Activated CD4-positive, CD25-positive, alpha-beta regulatory T cell treated with anti-CD3 and anti-CD28 coated beads, Interleukin-2, amount 50 U/mL, for 16 hours (primary cell): ENCODE measurements around the gene NSUN5.
"Not testable (repeated sequence)": the region's sequence is repeated elsewhere in the genome, so short reads cannot be mapped to it uniquely, and the experiment has no call there.

ENCODE experiments used
- DNase-seq: peaks from one replicate; pipeline ENCODE4 v3.0.0-alpha.2; 2020; ENCODE audit warnings: low read depth, low spot score

NSUN5 gene

DNA sequence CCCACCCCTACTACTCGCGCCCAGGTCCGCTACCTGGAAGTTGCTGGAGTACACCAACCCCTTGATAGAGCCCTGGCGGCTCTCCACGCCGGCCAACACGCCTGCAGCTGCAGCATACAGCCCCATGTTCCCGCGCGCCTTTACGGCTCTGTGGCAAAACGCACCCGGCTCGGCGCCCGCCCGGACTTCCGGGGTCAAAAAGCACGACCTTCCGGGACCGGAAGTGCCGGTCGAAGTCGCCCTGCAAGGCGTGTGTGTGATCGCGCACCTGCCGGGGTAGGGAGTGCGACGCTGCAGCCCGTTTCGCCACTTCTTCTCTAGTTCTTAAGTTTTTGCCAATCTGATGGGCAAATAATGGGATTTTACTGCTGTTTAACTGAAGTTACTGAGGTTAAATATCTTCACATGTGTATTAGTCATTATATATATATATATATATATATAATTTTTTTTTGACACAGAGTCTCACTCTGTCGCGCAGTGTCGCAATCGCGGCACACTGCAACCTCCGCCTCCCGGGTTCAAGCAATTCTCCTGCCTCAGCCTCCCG is at the start of gene NSUN5:
Gene NSUN5, minus strand, starts transcription at position 162 of the 550 bp plus-strand sequence. Its CDS starts 36 bp downstream, at position 126.
- DNase-seq: peak; percentile 76

DNA sequence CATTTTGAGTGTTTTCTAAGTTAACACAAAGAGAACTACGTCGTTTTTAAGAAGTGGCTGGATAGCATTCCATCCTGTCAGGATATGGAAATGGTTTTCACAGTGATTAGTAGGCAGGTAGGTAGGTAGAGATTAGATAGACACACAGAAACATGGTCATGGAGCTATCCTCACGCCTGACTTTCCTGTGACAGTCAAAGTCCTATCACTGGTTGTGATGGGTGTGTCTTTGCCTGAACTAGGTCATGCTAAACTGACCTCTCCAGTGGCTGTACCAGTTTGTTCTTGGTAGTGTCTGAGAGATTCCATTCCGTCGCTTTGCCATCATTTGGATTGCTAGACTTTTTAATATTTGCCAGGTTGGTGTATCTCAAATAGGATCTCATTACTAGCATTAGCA is 47.5 kb upstream of the NSUN5 start:
- no peak for DNase-seq

DNA sequence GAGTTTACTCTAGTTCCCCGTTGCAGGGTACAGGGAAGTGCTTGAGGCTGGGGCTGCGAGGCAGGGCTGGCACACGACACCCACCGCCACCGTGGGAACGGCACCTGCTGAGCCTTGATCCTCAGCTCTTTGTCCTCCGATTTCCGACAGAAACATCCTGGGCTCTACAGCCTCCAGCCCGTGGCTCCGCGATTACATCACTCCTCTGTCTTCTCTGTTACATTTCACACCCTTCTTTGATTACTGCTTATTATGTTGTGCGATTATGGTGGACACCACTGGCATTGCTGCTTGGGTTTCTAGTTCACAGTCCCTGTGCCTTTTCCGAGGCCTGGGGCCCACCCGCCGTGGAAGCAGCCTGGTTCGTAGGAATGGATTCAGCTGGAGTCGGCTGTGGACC is 46.2 kb upstream of the NSUN5 start:
- DNase-seq: no peak

DNA sequence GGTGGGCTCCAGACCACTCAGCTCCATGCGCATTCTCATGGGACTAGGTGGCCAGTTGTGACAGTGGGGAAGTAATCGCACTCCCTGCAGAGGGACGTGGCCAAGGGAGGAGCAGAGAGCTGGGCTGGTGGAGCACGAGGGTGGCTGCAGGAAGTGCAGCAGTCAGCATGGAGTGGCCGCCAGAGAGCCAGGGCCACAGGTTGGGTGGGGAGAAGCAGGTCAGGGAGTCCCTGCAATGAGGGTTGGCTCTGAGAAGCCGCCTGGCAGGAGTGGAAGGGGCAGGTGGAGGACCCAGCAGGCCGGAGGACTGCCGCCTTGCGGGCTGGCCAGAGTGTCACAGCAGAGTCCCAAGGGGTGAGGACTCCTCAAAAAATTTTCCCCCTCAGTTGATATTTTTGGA is 45.6 kb upstream of the NSUN5 start:
- no peak for DNase-seq

DNA sequence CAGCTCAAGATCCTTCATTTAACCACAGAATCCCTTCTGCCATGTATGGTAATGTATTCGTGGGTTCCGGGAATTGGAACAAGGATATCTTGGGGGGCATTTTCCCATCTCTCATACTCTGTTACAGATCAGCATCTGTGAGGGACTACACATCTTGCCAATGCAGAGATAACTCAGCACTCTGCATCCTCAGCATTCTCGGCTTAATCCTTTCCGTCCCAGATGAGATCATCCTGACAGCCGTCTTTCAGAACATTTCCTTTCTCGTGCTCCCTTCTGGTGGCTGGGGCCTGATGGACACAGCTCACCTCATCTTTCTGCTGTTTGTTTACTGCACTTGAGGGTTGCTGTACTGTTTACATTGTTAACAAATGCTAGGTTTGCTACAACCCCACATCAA is 44.6 kb upstream of the NSUN5 start:
- DNase-seq: no peak

DNA sequence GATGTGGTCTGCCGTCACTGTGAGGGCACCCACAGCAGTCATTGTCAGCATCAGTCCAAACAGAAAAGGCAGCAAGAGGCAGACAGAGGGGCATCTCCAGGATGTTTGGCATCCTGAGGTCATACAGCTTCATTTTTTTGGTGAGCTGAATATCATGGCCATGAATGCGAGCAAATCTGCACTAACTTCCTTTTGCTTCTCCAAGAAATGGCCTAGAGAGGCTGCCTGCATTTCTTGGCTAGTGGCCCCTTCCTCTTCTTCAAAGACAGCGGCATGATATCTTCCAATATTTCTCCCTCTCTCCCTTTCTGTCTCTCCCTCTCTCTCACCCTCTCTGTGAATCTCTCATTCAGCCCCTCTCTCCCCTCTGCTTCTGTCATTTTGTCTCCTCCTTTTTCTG is 44.2 kb upstream of the NSUN5 start:
- no peak for DNase-seq

DNA sequence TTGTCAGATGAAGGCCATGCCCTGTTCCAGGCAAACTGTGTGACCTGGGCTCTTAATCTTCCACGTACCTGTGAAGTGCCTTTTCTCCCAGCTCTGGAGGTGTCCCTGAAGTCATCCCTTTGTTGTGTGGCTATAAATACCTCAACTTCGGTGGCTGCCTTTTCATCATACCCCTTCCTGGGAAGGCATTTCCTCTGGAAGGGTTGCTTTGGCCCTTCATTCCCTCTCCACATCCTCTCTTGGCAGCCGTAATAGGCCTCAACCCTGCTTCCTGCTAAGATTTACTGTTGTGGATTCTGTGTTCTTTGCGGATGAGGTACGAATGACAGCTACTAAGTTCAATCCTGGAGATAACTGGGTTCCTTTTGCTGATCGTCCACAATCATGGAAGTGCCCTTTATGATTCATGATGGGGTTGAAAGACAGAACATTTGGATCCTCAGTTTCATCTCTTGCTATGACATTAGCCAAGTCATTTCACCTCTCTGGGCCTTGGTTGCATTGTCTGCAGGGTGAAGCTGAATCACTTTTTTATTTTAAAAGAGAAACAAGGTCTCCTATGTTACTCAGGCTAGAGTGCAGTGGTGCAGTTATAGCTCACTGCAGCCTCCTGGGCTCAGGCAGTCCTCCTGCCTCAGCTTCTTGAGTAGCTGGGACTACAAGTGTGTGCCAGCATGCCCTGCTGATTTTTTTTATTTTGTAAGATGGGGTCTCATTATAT is 43.0 kb upstream of the NSUN5 start:
- no peak for DNase-seq

DNA sequence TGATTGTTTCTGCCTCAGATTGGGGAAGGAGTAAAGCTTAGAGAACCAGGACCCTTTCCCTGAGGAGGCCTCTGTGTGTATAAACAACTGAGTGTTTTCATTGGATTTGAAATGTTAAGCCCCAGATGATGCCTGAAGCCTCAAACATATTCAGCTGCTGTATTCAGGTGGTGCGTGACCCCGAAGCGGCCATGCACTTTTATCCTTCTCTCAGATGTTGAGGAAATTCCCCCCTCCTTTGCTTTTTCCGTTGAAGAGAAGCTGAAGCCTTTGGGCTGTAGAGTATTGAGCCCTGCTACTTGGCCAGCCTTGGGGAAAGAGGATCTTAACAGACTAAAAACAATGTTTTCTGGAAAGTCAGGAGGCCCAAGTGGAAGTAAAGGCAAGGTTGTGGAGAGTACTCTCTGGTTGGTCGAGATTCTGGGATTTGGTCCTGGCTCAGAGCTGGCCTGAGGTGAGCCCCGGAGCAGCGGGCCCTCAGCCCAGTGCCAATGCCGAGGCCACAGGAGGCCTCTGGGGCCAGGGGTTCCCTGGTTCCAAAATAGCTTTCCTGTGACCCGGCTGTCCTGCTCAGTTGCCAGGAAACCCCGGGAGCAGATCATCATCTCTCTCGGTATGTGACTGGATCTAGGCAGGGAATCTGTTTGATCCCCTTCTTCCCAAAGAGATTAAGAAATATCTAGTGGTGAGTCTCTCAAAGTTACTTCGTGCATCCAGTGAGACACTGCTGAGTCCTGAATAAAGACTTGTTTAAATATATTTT is 41.9 kb upstream of the NSUN5 start:
- DNase-seq: no peak

DNA sequence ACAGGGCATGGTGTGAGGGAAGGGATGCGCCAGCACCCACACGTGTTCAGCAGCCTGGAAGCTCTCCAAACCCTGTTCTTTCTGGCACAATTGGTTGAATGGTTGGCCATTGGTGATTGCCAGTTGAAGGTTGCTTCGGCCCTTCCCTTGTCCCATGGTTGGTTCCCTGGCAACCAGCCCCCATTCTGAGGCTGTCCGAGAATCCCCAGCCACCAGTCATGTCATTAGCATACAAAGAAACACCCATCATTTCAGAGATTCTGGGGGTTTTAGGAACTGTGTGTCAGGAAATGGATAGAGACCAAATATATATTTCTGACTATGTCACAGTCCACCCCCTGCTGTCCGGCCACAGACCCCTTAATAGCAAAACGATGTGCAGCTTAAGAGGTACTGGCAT is 41.1 kb upstream of the NSUN5 start:
- DNase-seq: no peak

DNA sequence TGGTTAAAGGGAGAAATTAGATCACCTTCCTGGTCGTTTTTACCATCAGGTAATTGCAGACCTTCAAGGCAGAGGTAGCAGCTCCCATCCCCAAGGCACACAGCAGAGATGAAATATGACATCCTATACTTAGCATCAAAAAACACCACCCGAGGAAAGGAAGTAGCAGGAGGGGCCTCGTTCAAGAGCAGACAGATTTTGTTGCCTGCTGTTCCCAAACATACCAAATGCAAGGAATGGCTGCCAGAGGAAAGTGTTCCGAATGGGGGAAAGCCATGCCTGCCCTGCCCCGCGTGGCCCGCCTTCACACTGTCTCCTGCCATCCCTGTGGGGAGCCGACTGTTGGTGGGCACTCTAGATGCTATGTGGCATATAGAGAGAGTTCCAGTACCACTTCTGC is 37.3 kb upstream of the NSUN5 start:
- no peak for DNase-seq

DNA sequence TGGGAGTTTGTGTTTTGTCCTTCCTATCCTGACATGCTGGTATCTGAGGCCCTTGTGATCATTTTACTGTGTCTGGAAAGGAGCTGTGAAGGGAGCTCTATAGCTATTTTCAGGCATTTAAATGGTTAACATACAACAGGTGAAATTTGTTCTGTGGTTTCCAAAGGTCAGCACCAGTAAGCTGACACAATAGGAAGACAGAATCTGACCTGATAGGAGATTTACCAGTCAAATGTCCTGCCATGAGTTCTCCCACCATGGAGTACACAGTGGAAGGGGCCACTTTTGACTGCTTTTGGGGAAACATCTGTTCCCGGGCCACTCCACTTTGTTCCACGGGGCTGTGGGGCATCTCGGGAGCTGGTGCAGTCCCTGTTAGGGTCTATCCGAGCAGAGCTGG is 36.9 kb upstream of the NSUN5 start:
- DNase-seq: no peak

DNA sequence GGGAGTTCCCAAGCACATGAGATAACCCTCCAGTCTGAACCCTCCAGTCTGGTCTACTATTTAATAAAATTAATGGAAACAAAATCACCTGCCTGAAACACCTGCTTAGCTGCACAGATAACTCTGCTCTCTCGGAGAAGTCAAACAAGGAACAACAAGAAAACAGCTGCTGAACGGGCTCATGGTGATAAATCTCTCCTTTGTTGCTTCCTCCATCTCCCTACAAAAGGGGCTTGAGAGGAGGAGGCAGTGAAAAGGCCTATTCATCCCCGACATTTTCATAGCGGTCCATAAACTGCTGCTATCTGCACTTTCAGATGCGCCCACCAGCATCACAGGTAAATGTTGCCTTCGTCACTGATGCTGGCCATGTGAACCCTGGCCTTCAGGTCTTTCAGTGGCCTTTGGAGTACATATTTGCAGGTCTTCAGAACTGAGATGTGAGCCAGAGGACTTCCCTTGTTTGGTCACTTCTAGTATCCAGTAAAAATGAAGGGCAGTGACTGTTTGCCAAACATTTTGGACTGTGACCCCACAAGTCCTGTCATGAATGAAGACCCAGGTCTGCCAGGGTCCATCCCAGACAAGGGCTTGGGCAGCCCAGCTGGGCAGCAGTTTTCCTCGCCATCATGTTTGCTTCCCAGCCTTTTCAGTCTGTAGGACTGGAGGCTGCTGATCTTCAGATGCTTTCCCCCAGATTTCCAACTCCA is 35.2 kb upstream of the NSUN5 start:
- no peak for DNase-seq

DNA sequence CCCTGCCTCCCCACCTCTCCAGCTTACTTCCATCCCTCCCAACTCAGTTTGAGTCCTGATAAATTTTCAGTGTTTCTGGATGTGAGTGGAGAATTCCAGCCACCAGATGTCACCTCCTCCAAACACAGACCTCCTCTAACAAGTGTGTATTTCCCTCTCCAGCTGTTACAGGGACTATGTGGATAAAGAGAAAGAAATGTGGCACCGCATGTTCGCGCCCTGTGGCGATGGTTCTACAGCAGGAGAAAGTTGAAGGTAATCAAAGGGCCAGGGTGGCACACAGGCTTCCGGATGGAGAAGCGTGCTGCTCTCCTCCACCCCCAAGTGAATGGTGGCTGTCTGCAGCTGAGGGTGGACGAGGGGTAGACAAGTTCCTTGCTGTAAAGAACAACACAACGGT is 34.0 kb upstream of the NSUN5 start:
- DNase-seq: no peak

DNA sequence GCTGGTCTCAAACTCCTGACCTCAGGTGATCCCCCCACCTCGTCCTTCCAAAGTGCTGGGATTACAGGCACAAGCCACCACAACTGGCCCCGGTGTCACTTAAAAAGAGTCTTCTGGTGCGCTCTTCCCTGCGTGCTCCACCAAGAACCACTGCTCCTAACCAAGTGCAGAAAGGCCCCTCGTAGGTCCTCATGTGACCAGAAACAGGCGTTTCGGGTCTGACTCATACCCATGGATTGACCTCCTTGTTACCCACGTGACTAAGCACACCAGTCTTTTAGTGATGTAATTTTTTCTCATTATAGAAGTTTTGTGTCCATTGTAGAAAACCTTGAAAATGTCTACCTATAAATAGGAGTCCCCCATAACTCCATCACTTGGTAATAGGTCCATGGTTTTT is 33.3 kb upstream of the NSUN5 start:
- DNase-seq: no peak

DNA sequence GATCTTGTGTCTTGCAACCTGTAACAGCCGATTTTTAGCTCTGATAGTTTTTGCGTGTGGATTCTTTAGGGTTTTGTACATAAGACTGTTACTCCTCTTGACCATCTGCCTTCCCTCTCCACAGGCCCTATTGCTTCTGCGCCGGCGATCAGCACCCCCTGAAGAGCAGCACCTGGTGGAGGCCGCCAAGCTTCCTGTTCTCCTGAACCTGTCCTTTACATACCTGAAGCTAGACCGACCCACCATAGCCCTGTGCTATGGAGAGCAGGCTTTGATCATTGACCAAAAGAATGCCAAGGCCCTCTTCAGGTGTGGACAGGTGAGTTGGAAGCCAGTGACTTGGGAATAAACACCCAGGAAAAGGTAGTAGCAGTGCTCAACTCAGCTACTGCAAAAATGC is 31.9 kb upstream of the NSUN5 start:
- DNase-seq: no peak

DNA sequence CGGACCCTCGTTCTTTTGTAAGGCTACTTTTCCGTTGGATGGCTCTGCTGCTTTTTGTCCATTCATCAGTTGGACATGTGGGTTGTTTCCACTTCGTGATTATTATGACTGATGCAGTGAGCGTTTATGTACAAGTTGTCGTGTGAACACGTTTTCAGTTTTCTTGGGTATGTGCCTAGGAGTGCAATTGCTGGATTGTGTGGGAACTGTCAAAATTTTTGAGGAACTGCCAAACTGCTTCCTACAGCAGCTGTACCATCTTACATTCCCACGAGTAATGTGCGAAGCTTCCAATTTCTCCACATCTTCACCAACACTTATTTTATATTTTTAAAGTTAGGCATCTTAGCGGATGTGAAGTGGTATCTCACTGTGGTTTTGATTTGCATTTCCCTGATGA is 29.7 kb upstream of the NSUN5 start:
- DNase-seq: no peak

DNA sequence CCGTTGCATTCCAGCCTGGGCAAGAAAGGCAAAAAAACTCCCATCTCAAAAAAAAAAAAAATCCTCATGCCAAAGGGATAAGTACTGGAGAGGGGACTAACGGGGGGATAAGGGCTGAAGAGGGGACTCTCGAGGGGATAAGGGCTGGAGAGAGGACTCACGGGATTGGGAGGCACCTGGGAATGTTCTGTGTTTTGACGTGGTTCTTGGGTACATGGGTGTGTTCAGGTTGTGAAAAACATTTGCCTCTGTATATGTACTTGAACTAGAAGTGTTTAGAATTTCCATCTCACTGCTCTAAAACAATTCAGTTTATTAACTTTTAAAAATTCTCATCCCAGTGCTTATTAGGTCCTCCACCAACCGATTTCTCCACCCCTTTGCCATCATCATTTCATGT is 23.8 kb upstream of the NSUN5 start:
- no peak for DNase-seq

DNA sequence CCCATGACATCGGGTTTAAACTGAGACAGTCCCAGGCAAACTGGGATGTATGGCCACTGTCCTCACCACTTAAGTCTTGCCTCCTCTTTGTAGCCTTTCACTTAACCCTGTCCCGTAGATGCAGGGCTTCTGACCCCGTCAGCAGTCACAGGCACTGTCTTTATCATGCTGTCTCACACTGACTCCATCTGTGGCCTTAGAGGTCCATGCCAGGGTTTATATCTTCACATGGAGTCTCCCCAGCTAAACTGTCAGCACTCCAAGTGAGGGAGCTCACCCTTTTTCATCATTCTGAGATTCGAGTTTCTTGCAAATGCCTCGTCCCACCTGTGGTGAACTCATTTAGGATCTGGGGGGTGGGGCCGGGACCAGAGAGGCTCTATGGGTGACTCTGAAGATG is 22.1 kb upstream of the NSUN5 start:
- no peak for DNase-seq

DNA sequence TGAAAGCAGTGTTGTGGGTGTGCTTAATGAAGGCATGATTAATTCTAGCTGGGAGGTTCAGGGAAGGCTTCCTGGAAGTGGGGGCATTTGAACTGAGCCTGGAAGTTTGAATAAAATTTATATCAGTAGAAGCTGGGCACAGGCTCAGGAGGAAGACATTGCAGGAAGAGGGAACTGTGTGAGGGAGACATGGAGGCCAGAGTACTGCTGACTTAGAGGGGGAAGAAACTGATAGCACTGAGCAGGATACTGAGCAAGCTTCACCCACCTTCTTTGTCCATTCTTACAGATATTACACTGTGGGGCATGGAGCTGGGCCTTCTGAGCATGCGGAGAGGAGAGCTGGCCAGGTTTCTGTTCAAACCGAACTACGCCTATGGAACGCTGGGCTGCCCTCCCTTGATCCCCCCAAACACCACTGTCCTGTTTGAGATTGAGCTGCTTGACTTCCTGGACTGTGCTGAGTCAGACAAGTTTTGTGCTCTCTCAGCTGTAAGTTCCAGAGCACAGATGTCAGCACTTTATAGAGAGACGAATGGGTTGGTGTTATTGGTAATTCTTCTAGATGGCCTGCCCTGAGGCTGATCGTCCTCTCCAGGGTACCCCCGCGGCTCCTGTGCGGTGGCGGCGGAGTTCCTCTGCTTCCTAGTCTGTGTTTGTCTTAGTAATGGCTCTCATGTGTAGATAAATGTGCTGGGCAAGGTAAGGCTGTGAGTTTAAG is 21.4 kb upstream of the NSUN5 start:
- DNase-seq: no peak

DNA sequence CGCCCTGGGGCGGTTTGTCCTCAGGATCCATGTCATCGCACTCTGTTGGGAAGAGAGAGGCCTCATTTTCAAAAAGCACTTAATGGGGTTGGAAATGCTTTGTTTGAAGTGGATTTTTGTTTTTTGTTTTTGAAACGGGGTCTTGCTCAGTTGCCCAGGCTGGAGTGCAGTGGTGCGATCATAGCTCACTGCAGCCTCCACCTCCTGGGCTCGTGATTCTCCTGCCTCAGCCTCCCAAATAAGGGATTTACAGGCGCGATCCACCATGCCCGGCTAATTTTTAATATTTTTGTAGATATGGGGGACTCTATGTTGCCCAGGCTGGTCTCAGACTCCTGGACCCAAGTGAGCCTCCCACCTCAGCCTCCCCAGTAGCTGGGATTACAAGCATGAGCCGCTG is 20.1 kb upstream of the NSUN5 start:
- DNase-seq: no peak

DNA sequence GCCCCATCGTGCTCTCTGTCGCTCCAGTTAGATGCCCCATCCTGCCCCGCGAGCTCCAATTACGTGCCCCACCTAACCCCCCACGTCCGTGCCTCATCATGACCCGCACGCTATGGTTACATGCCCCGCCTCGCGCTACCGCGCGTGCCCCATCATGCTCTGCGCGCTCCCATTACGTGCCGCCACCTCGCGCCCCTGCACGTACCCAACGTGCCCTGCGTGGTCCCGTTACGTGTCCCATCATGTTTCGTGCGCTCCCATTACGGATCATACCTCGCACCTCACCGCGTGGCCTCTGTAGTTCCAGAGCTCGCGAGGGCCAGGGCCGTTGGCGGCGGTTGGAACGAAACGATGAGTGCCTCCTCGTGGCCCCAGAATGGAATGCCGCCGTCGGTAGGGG is 19.3 kb upstream of the NSUN5 start, which contains the start of the genes FKBP6 and TRIM50:
Gene FKBP6, plus strand, starts transcription at position 240 of the 400 bp plus-strand sequence. CDS start 268 bp downstream, outside the sequence.
Gene TRIM50, minus strand, starts transcription at position 161 of the 400 bp plus-strand sequence. CDS start 3,295 bp downstream, outside the sequence.
- DNase-seq: not testable (repeated sequence)
